HAP-1 (cell line): Measurements from ENCODE around the gene SNED1.
"Not testable (repeated sequence)": the region's sequence is repeated elsewhere in the genome, so short reads cannot be mapped to it uniquely, and the experiment has no call there.

Source experiments
- DNase-seq, 2 experiments: peaks; one replicate each; pipeline ENCODE4 v3.0.0-alpha.2; 2016 to 2020; ENCODE audit warnings: low spot score in 2 of 2
- H3K27me3 ChIP-seq: fragments of 250-450 bp; sonication (Bioruptor Pico); 2 replicates; pipeline ENCODE4 v1.5.1; 2020; ENCODE audit warnings: low read depth, mild to moderate bottlenecking, moderate library complexity
- H3K36me3 ChIP-seq: fragments of 250-450 bp; sonication (Bioruptor Pico); replicated peaks from 2 replicates; pipeline ENCODE4 v1.5.1; 2020; ENCODE audit warnings: mild to moderate bottlenecking
- H3K4me1 ChIP-seq: fragments of 250-450 bp; sonication (Bioruptor Pico); 2 replicates; pipeline ENCODE4 v1.5.1; 2020; ENCODE audit warnings: mild to moderate bottlenecking
- H3K4me3 ChIP-seq: fragments of 250-450 bp; sonication (Bioruptor Pico); 2 replicates; pipeline ENCODE4 v1.5.1; 2020; ENCODE audit warnings: mild to moderate bottlenecking, moderate library complexity
- H3K9me3 ChIP-seq: fragments of 250-450 bp; sonication (Bioruptor Pico); 2 replicates; pipeline ENCODE4 v1.5.1; 2020; ENCODE audit warnings: mild to moderate bottlenecking, moderate library complexity
- in situ Hi-C: fragments of 300-500 bp; cut with MboI; formaldehyde crosslinking; loops from 3 replicates; pipeline ENCODE4 v1.14.3; 2020; ENCODE audit warnings: low sequenced_read_pairs, inconsistent platforms, mixed read lengths

Gene SNED1

DNA sequence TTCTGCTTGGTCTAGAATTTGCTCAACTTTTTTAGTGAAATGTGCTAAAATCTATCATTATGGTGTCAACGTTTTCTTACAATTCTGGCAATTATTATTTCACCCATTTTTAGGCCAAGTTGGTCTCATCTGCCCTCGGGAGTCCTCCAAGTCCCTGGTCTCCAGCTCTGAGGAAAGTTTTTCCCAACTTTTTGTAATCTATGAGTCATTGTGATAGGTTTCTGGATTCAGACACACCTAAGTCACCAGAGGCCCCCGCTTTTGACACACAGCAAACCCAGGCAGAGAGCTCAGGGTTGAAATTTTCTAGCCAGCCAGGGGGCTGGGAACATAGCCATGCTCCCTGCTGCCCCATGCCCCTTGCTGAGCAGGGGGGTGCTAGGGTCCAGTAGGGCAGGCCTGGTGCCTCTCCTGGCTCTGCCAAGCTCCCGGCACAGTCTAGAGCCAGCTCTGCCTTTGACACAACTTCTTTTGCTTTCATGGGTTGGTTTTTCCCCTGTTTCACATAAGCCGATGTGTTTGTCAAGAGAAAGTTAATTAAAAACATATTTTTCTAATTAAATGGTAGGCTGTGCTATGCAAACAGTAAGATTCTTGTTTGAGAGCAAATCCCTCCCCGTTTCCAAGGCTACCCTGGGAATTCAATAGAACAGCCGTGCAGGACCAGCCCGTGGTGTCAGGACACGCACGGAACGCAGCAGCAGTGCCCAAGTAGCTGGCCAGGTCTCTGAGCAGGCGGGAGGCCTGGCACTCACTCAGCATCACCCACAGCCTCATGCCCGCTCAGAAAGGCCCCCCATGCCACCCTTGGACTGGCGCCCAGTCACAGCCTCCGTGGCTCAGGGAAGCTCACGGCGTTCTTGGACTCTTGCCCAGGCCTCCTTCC lies 25.5 kb upstream of the SNED1 start:
- in situ Hi-C loops: no loop called here
- no peak for DNase-seq
- no peak overlapping the region for H3K4me3 ChIP-seq

DNA sequence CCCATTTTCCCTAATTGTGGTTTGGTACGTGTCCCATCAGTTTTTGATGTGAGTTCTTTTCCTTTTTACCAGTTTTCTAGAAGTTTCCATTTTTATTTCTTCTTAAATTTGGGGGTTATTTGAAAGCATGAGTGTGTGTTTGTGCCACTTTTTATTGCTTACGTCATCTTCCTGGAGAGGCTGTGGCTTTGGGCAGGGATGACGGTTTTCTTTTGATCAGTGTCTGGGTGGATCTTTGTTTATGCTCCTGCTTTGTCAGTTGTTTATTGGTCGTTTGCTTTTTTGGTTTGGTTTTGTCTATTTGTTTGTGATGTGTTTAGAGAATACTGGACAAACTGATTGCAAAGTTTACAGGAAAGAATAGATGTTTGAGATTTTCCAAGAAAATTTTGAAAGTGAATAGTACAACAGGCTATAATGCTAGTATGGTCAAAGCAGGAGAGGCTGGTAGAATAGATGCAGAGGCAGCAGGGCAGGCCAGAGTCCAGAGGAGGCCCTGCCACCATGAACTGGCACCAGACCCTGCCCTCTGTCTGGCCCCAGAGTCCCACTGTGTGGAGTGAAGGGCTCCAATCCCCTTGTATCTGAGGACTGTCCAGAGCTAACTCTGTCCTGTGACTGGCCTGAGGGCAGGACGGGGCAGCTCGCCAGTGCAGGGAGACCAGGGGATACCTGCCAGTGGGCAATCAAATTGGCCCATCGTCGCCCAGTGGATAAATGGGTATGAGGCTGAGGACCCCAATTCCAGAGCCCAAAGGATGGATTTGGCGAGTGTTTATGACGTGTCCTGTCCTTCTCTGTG lies 23.4 kb upstream of the SNED1 start:
- DNase-seq: no peak
- peaks cover 4% of the 10 kb centered on the region; the same call in 1 of the 2 replicates for H3K27me3 ChIP-seq
- H3K4me3 ChIP-seq: no peak overlapping the region
- in situ Hi-C loops: no loop called here
- H3K4me1 ChIP-seq: no peaks in the 10 kb centered on the region
- no peaks in the 10 kb centered on the region for H3K9me3 ChIP-seq
- H3K36me3 ChIP-seq: no peaks in the 10 kb centered on the region

More for the DNA sequence above, 25.5 kb upstream of the SNED1 start:
- no peaks in the 10 kb centered on the region for H3K9me3 ChIP-seq
- no peaks in the 10 kb centered on the region for H3K4me1 ChIP-seq
- no peaks in the 10 kb centered on the region for H3K36me3 ChIP-seq
- H3K27me3 ChIP-seq: peaks cover 4% of the 10 kb centered on the region; the same call in 1 of the 2 replicates

DNA sequence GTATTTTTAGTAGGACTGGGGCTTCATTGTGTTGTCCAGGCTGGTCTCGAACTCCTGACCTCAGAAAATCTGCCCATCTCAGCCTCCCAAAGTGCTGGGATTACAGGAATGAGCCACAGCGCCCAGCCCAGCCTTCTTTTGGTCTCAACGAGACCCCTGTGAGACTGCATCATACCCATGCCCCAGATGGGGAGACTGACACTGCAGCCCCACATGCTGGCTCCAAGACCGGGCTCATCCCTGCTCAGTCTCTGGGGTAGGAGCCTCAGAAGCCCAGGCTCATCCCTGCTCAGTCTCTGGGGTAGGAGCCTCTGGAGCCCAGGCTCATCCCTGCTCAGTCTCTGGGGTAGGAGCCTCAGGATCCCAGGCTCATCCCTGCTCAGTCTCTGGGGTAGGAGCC lies 22.5 kb upstream of the SNED1 start:
- H3K4me1 ChIP-seq, H3K4me3 ChIP-seq, H3K27me3 ChIP-seq, H3K9me3 ChIP-seq, H3K36me3 ChIP-seq, DNase-seq, in situ Hi-C loops: not testable (repeated sequence)

DNA sequence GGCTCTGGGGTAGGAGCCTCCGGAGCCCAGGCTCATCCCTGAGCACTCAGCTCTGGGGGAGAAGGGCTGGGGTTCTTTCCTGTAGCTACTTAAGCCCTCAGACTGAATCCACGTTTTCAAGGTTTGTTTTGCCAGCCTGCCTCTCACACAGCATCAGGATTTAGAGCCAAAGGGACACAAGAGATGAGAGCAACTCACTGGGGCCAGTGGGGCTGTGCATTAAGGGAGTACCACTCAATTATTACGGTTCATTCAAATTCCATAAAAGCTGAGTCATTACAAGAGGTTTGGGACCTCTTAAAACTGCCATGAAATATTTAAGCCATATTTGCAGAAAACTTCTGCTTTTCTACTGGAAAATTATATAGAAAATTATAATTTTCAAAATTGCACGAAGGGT lies 17.1 kb upstream of the SNED1 start:
- no peak for DNase-seq
- no peaks in the 10 kb centered on the region for H3K4me1 ChIP-seq
- no peak overlapping the region for H3K4me3 ChIP-seq
- peaks cover 6% of the 10 kb centered on the region; the same call in 1 of the 2 replicates for H3K27me3 ChIP-seq
- in situ Hi-C loops: no loop called here
- H3K9me3 ChIP-seq: no peaks in the 10 kb centered on the region
- no peaks in the 10 kb centered on the region for H3K36me3 ChIP-seq

DNA sequence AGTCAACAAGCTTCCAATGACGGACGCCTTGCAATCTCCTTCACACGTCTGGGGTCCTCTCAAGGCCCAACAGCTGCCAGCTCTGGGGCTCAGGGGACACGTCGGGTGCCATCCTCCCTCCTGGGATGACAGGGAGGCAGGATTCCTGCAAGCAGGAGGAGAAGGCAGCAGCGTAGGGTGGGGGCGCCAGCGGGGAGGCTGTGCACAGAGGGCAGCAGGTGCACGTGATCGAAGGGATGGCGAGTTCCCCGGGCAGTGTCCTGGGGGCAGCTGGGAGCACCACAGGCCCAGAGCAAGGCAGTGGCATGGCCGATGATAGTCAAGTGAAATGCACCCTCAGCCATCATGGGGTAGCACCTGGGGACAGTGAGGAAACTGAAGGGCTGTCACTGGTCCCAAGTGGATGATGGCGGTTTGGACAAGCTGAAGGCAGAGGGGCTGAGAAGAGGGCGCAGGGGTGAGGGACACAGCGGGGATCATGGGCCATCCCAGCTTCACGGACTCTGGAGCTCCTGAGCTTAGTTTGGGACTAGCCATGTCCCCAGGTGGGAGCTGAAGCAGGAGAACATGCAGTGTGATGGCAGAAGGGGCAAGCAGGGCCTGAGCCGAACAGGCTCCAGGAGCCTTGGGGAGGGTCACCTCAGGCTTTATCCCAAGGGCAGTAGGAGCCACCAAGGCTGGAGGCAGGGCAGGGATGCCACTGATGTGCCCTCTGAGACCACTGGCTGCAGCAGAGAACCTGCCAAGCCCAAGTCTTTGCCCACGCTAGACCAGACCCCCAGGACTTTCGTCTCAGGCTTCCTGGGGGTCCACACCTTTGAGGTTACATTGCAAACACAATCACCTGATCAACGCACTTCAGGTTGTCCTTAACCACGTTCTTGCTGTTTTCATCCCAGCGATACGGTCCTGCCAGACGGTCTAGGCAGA lies 16.3 kb upstream of the SNED1 start:
- peaks cover 6% of the 10 kb centered on the region; the same call in 1 of the 2 replicates for H3K27me3 ChIP-seq
- H3K4me3 ChIP-seq: no peak overlapping the region
- H3K36me3 ChIP-seq: no peaks in the 10 kb centered on the region
- no peak for DNase-seq
- H3K9me3 ChIP-seq: no peaks in the 10 kb centered on the region
- no peaks in the 10 kb centered on the region for H3K4me1 ChIP-seq
- in situ Hi-C loops: no loop called here

DNA sequence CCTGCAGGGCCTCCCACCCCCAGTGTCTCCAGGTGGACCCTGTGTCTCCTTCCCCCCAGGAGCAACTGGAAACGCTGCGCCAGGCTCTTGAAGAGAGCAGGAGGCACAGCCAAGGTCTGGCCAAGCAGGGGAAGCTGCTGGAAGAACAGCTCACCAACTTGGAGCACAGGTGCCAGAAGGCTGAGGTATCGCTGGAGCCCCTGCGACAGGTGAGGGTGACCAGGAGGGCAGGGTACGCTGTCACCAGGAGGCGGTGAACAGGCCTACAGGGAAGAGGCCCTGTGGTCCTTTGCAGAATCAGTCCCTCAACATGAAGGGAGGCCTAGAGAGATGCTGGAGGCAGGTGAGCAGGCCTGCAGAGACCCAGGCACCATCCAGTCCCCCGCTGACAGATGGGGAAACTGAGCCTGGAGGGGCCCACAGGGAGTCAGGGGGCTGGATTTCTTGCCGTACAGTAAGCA lies 15.6 kb upstream of the SNED1 start:
- DNase-seq: no peak

DNA sequence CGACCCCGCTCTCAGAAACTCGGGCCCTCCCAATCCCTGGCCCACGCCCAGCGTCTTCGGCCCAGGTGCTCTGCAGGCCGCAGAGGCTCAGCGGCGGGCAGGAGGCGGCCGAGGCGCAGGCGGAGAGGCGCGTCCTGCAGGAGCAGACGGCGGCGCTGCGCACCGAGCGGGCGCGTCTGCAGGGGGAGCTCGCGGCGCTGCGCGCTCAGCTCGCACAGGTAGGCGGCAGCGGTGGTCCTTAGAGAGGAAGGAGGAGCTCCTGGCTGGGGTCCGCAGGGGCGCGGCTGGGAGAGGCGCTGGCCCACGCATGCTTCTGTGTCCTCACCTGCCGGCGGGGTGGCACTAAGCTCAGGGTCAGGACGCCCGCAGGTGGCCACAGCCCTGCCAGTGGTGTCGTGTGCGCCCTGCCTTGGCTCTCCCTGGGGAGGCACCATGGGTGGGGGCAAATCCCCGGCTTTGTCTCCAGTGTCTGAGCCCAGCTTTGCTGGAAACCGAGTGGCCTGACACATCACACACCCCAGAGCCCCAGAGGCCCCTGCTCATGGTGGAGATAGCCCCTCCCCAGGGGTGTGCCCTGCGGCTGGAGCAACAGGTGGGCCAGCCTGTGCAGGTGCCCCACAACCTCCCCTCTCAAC lies 14.9 kb upstream of the SNED1 start:
- Histone ChIP-seq H3K4me1 (no peaks in the 10 kb centered on the region), H3K27me3 (peaks cover 6% of the 10 kb centered on the region; the same call in 1 of the 2 replicates), H3K4me3 (no peak overlapping the region), H3K9me3 (no peaks in the 10 kb centered on the region), H3K36me3 (no peaks in the 10 kb centered on the region)
- DNase-seq: peak; percentile 14 to 60
- in situ Hi-C loops: no loop called here

More for the DNA sequence above, 15.6 kb upstream of the SNED1 start:
- in situ Hi-C loops: no loop called here
- Histone ChIP-seq H3K4me1 (no peaks in the 10 kb centered on the region), H3K27me3 (peaks cover 6% of the 10 kb centered on the region; the same call in 1 of the 2 replicates), H3K9me3 (no peaks in the 10 kb centered on the region), H3K4me3 (no peak overlapping the region), H3K36me3 (no peaks in the 10 kb centered on the region)

DNA sequence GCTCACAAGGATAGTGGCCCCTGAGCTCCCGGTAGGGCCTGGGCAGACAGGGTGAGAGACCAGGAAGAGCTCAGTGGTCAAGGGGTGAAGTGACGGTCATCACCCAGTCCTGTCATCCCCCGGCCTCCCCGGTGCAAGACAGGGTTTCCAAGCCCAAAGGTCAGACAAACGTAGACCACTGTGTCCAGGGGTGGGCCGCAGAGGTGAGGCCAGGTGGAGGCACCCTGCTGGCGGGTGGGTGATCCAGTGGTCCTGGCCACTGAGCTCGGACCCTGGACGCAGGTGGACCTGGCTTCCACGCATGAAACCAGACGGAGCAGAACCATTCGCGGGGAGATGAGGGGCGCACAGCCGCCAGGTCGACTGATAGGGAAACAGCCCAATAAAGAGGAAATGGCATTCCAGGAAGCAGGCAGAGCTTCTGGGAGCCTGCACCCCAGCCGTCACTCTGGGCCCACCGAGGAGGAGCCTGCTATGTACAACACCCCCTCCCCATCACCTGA lies 14.4 kb upstream of the SNED1 start:
- Histone ChIP-seq H3K4me1 (no peaks in the 10 kb centered on the region), H3K9me3 (no peaks in the 10 kb centered on the region), H3K27me3 (peaks cover 6% of the 10 kb centered on the region; the same call in 1 of the 2 replicates), H3K36me3 (no peaks in the 10 kb centered on the region), H3K4me3 (no peak overlapping the region)
- in situ Hi-C loops: no loop called here
- no peak for DNase-seq

DNA sequence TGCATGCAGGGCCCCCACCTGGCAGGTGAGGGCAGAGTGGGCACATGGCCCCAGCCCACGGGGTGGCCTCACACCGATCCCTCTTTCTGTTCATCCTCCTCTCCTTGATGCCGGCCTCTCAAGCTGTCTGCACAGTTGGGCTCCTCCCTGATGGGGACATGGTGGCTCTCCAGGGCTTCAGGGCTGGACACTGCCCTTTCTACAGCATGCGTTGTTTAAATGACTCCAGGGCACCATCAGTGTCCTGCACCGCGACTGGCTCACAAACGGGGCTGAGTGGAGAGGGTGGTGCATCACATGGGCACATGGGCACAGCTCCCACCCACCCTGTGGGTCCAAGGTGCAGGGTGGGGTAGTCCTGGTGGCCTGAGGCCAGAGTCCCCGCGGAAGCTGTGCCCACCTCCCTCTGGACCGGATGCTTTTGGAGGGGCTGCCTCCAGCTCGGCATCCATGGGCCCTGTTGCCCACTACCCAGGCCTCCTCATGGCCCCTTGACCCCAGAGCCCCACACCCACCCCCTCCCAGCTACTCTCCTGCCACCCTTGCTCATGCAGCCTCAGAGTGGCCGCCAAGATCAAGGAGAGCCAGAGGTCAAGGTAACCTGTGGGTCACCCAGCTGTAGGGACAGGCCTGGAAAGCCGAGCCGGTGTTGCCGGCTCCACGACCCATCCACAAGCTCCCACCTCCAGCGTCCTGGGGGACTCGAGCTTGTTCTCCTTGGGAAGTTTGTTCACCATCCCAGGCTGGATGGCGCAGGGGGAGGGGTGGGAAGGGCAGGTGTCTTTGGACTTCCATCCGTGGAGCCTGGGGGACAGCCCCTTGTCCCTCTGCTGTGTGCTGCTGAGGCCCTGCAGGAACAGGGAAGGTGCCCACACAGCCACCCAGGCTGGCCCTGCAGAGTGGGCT lies 12.3 kb upstream of the SNED1 start:
- Histone ChIP-seq H3K4me1 (no peaks in the 10 kb centered on the region), H3K36me3 (no peaks in the 10 kb centered on the region), H3K4me3 (no peak overlapping the region), H3K9me3 (no peaks in the 10 kb centered on the region), H3K27me3 (peaks cover 6% of the 10 kb centered on the region; the same call in 1 of the 2 replicates)
- in situ Hi-C loops: no loop called here
- DNase-seq: no peak

DNA sequence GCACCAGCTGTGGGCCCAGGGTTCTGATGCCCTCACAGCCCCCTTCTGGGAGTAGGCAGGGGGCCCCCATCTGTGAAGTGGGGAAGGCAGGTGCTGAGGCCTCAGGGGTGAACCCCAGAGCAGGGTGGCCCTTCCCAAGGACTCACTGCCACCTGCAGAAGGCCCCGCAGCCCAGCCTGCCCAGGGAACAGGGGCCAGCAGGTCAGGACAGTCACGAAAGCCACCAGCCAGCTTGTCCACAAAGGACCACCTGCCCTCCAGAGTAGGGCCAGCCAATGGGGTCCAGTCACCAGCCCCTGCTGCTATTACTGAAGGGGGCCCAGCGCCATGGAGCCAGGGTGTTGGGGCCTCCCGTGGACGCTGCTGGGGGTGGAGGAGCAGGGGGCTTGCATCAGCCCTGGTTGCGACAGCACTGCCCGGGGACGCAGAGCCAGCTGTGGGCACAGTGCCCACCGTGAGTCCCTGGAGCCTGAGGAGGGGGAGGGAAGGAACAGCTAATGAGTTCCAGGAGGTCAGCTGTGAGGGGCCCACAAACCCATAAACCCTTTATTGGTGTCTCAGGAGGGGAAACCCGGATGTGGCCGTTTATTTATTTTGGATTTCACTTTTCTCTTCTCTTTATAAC lies 11.5 kb upstream of the SNED1 start:
- no peak overlapping the region for H3K4me3 ChIP-seq
- no peaks in the 10 kb centered on the region for H3K9me3 ChIP-seq
- no peak for DNase-seq
- no peaks in the 10 kb centered on the region for H3K4me1 ChIP-seq
- in situ Hi-C loops: no loop called here
- H3K36me3 ChIP-seq: no peaks in the 10 kb centered on the region
- peaks cover 6% of the 10 kb centered on the region; the same call in 1 of the 2 replicates for H3K27me3 ChIP-seq

DNA sequence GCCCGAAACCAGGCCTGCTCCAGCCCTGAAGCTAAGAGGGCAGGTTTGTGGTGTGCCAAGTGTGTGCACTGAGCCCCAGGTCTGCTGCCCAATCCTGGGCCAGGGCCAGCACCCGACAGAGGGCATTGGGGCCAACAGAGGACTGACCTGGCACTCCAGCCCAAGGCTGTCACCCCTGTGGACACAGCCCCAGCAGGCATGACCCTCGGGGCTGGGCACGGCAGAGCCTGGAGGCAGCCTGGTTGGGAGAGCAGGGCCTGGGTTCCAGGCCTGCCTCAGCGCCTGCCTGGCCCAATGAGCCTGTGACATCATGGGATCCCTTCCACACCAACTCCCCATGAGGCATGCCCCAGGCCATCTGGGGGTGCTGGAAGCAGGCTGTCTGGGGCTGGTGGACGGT lies 10.8 kb upstream of the SNED1 start:
- H3K36me3 ChIP-seq: no peaks in the 10 kb centered on the region
- H3K27me3 ChIP-seq: peaks cover 6% of the 10 kb centered on the region; the same call in 1 of the 2 replicates
- no peaks in the 10 kb centered on the region for H3K4me1 ChIP-seq
- no peak overlapping the region for H3K4me3 ChIP-seq
- DNase-seq: no peak
- in situ Hi-C loops: no loop called here
- H3K9me3 ChIP-seq: no peaks in the 10 kb centered on the region
